ENCODE data around the gene CFLAR. TPM values are rescaled to one million over a fixed set of nuclear protein-coding genes. Genes with fewer than 3 reads are reported as not detected.

The CFLAR gene
- polyA plus RNA-seq, 1 donor from 2014 or later: 1.6 TPM

GRCh38 chr2:201215963-201216362 lies 100.0 kb downstream of the CFLAR start:
- Histone ChIP-seq H3K9me2 (ENCODE audit: insufficient read depth, low read length) (no peaks in the 10 kb centered on the region), H3K79me2 (replicated peaks; ENCODE audit: insufficient read depth, low read length) (no peaks in the 10 kb centered on the region), H2AFZ (ENCODE audit: low read depth, low read length) (no peak overlapping the region), H3K9me3 (ENCODE audit: low read length) (no peaks in the 10 kb centered on the region), H3K27ac (ENCODE audit: low read length) (no peak overlapping the region), H4K20me1 (ENCODE audit: insufficient read depth) (no peaks in the 10 kb centered on the region), H3K36me3 (ENCODE audit: insufficient read depth, low read length) (no peaks in the 10 kb centered on the region), H3K27me3 (ENCODE audit: insufficient read depth, low read depth, low read length) (no peaks in the 10 kb centered on the region), H3K4me3 (ENCODE audit: low read length) (no peak overlapping the region), H3K4me2 (ENCODE audit: low read length) (no peak overlapping the region), H3K9ac (ENCODE audit: low read length) (no peak overlapping the region), H3F3A (ENCODE audit: insufficient read depth, low read length, poor library complexity, severe bottlenecking) (no peaks in the 10 kb centered on the region)
- TF ChIP-seq EP300 (conservative IDR thresholded peaks at IDR 0.05; ENCODE audit: poor library complexity, severe bottlenecking) (no peak), CTCF (IDR thresholded peaks at IDR 0.05; ENCODE audit: poor library complexity, severe bottlenecking) (no peak), MXI1 (conservative IDR thresholded peaks at IDR 0.05; ENCODE audit: poor library complexity, severe bottlenecking) (no peak), TAF1 (IDR thresholded peaks at IDR 0.05; ENCODE audit: low read depth) (no peak), SMC3 (conservative IDR thresholded peaks at IDR 0.05; ENCODE audit: poor library complexity) (no peak), RAD21 (conservative IDR thresholded peaks at IDR 0.05) (no peak), REST (IDR thresholded peaks at IDR 0.05; ENCODE audit: borderline replicate concordance) (no peak), EZH2 (IDR thresholded peaks at IDR 0.05; ENCODE audit: borderline replicate concordance, insufficient read depth, low read length, poor library complexity, severe bottlenecking) (no peak), POLR2AphosphoS5 (IDR thresholded peaks at IDR 0.05) (no peak)

GRCh38 chr2:201216918-201217317 lies 101.0 kb downstream of the CFLAR start:
- Histone ChIP-seq H2AFZ (ENCODE audit: low read depth, low read length) (no peak overlapping the region), H3K9ac (ENCODE audit: low read length) (no peak overlapping the region), H4K20me1 (ENCODE audit: insufficient read depth) (no peaks in the 10 kb centered on the region), H3K4me2 (ENCODE audit: low read length) (no peak overlapping the region), H3F3A (ENCODE audit: insufficient read depth, low read length, poor library complexity, severe bottlenecking) (no peaks in the 10 kb centered on the region), H3K27ac (ENCODE audit: low read length) (no peak overlapping the region), H3K4me3 (ENCODE audit: low read length) (no peak overlapping the region), H3K36me3 (ENCODE audit: insufficient read depth, low read length) (no peaks in the 10 kb centered on the region), H3K79me2 (replicated peaks; ENCODE audit: insufficient read depth, low read length) (no peaks in the 10 kb centered on the region), H3K27me3 (ENCODE audit: insufficient read depth, low read depth, low read length) (no peaks in the 10 kb centered on the region), H3K9me3 (ENCODE audit: low read length) (no peaks in the 10 kb centered on the region), H3K9me2 (ENCODE audit: insufficient read depth, low read length) (no peaks in the 10 kb centered on the region)
- TF ChIP-seq REST (IDR thresholded peaks at IDR 0.05; ENCODE audit: borderline replicate concordance) (no peak), TAF1 (IDR thresholded peaks at IDR 0.05; ENCODE audit: low read depth) (no peak), MXI1 (conservative IDR thresholded peaks at IDR 0.05; ENCODE audit: poor library complexity, severe bottlenecking) (no peak), SMC3 (conservative IDR thresholded peaks at IDR 0.05; ENCODE audit: poor library complexity) (no peak), POLR2AphosphoS5 (IDR thresholded peaks at IDR 0.05) (no peak), EP300 (conservative IDR thresholded peaks at IDR 0.05; ENCODE audit: poor library complexity, severe bottlenecking) (no peak), RAD21 (conservative IDR thresholded peaks at IDR 0.05) (no peak), EZH2 (IDR thresholded peaks at IDR 0.05; ENCODE audit: borderline replicate concordance, insufficient read depth, low read length, poor library complexity, severe bottlenecking) (no peak), CTCF (IDR thresholded peaks at IDR 0.05; ENCODE audit: poor library complexity, severe bottlenecking) (no peak)

All from neural cell (in vitro differentiated cells).